Measurements from ENCODE around the gene SPARCL1. TPM values are rescaled to one million over a fixed set of nuclear protein-coding genes. Genes with fewer than 3 reads are reported as not detected.

SPARCL1 gene
- total and polyA plus RNA-seq, 2 donors (not counting 3 experiments of a cell fraction or from before 2014, with no cell fraction given), result not detected

- Histone ChIP-seq H3K9me1 (replicated peaks; ENCODE audit: control insufficient read depth, extremely low read depth, insufficient read depth, low read length) (no peaks in the 10 kb centered on the region), H3K79me2 (ENCODE audit: control insufficient read depth, insufficient read depth, low read length) (no peaks in the 10 kb centered on the region), H3K4me1 (ENCODE audit: control insufficient read depth, extremely low read depth, insufficient read depth, low read length) (no peaks in the 10 kb centered on the region), H3K9ac (replicated peaks; ENCODE audit: extremely low read depth, insufficient read depth, low read length) (no peak overlapping the region), H3K9me3 (replicated peaks; ENCODE audit: control insufficient read depth, insufficient read depth, low read length) (no peaks in the 10 kb centered on the region), H3K4me3 (replicated peaks in 1 of 3; ENCODE audit: insufficient read depth in 1 of 3, low read depth in 1 of 3, low read length in 3 of 3) (no peak overlapping the region), H2AFZ (ENCODE audit: low read depth, low read length) (no peak overlapping the region), H3K27me3 (ENCODE audit: control insufficient read depth in 2 of 2, insufficient read depth in 2 of 2, low read length in 2 of 2) (no peaks in the 10 kb centered on the region), H4K20me1 (replicated peaks; ENCODE audit: control insufficient read depth, extremely low read depth, insufficient read depth, low read length) (no peaks in the 10 kb centered on the region), H3K27ac (ENCODE audit: insufficient read depth, low read depth, low read length) (no peak overlapping the region), H3K36me3 (ENCODE audit: control insufficient read depth in 2 of 2, extremely low read depth in 1 of 2, insufficient read depth in 2 of 2, low read length in 2 of 2) (no peaks in the 10 kb centered on the region), H3K4me2 (ENCODE audit: insufficient read depth, low read length) (no peak overlapping the region)
- FAIRE-seq, result no peak
- no peak for DNase-seq (ENCODE audit: low read depth, low spot score)
- intact Hi-C loops (cut with micrococcal nuclease), result no loop called here
- no peak for TF ChIP-seq FOS (IDR thresholded peaks at IDR 0.05; ENCODE audit: borderline replicate concordance, insufficient read depth, low read length)
- TF ChIP-seq MAX (IDR thresholded peaks at IDR 0.05; ENCODE audit: insufficient read depth, insufficient read length), result no peak
- no peak for TF ChIP-seq JUN (IDR thresholded peaks at IDR 0.05; ENCODE audit: borderline replicate concordance, insufficient read depth, insufficient read length, low read depth)
- no peak for TF ChIP-seq POLR2AphosphoS5 (IDR thresholded peaks at IDR 0.05; ENCODE audit: insufficient read depth, low read depth, low read length)
- TF ChIP-seq MYC (IDR thresholded peaks at IDR 0.05; ENCODE audit: low read depth, low read length), result no peak
- no peak for TF ChIP-seq POLR2A (IDR thresholded peaks at IDR 0.05; ENCODE audit: low read depth, low read length)
- no peak for TF ChIP-seq CTCF (IDR thresholded peaks at IDR 0.05; ENCODE audit: extremely low read depth in 1 of 2, insufficient read depth in 1 of 2, low read depth in 1 of 2, low read length in 2 of 2)
- BruUV-seq (replicated peaks), result no TSS peak
- ChIA-PET POLR2A (no interaction called here), CTCF (no interaction called here)
- dilution Hi-C loops (cut with MboI; ENCODE audit: extremely low pct_ligation_motif_present, low sequenced_read_pairs), result no loop called here
Observed at GRCh38 chr4:87478732-87479250, 50.4 kb downstream of the SPARCL1 start.

All from endothelial cell of umbilical vein (primary cell).